ENCODE measurements around the gene SKI. TPM values are rescaled to one million over a fixed set of nuclear protein-coding genes. Genes with fewer than 3 reads are reported as not detected.
A peak's percentile ranks its signal among the peaks of the same experiment; 100 is the strongest.

The SKI gene
- total RNA-seq, 2 donors from 2014 or later: 31.0 to 36.1 TPM

GRCh38 chr1:2320760-2321667, 92.9 kb downstream of the SKI start:
- peaks cover 12% of the 10 kb centered on the region for H3K27me3 ChIP-seq
- H3K4me3 ChIP-seq: no peak overlapping the region
- TF ChIP-seq, protein P1, sequence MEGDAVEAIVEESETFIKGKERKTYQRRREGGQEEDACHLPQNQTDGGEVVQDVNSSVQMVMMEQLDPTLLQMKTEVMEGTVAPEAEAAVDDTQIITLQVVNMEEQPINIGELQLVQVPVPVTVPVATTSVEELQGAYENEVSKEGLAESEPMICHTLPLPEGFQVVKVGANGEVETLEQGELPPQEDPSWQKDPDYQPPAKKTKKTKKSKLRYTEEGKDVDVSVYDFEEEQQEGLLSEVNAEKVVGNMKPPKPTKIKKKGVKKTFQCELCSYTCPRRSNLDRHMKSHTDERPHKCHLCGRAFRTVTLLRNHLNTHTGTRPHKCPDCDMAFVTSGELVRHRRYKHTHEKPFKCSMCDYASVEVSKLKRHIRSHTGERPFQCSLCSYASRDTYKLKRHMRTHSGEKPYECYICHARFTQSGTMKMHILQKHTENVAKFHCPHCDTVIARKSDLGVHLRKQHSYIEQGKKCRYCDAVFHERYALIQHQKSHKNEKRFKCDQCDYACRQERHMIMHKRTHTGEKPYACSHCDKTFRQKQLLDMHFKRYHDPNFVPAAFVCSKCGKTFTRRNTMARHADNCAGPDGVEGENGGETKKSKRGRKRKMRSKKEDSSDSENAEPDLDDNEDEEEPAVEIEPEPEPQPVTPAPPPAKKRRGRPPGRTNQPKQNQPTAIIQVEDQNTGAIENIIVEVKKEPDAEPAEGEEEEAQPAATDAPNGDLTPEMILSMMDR (IDR thresholded peaks at IDR 0.05): no peak
- DNase-seq: no peak
- intact Hi-C loops (cut with DNase I): no loop called here
- no peak overlapping the region for H3K27ac ChIP-seq
- H3K36me3 ChIP-seq: no peaks in the 10 kb centered on the region
- H3K9ac ChIP-seq (ENCODE audit: low read depth in 2 of 2, low read length in 2 of 2): no peak overlapping the region
- no peaks in the 10 kb centered on the region for H3K4me1 ChIP-seq
- H3K9me3 ChIP-seq: no peaks in the 10 kb centered on the region

- H3K4me1 ChIP-seq: no peaks in the 10 kb centered on the region
- DNase-seq: no peak
- H3K36me3 ChIP-seq: no peaks in the 10 kb centered on the region
- intact Hi-C loops (cut with DNase I): no loop called here
- TF ChIP-seq, protein P1 (IDR thresholded peaks at IDR 0.05): no peak
- H3K9ac ChIP-seq (ENCODE audit: low read depth in 2 of 2, low read length in 2 of 2): peak overlapping the region in 1 of 2 donors; percentile 33
- no peaks in the 10 kb centered on the region for H3K9me3 ChIP-seq
- no peak overlapping the region for H3K4me3 ChIP-seq
- no peak overlapping the region for H3K27ac ChIP-seq
- H3K27me3 ChIP-seq: peaks cover 12% of the 10 kb centered on the region
Measured at GRCh38 chr1:2322065-2322571, 94.0 kb downstream of the SKI start.

GRCh38 chr1:2322581-2323211, 94.6 kb downstream of the SKI start:
- Histone ChIP-seq H3K27me3 (peaks cover 12% of the 10 kb centered on the region), H3K27ac (no peak overlapping the region), H3K9ac (ENCODE audit: low read depth in 2 of 2, low read length in 2 of 2) (peak overlapping the region in 1 of 2 donors; percentile 33), H3K4me1 (no peaks in the 10 kb centered on the region), H3K9me3 (no peaks in the 10 kb centered on the region), H3K36me3 (no peaks in the 10 kb centered on the region), H3K4me3 (no peak overlapping the region)
- no peak for DNase-seq
- intact Hi-C loops (cut with DNase I): no loop called here
- TF ChIP-seq, protein P1 (IDR thresholded peaks at IDR 0.05): no peak

- intact Hi-C loops (cut with DNase I): no loop called here
- DNase-seq: no peak
- Histone ChIP-seq H3K27ac (no peak overlapping the region), H3K27me3 (peaks cover 12% of the 10 kb centered on the region), H3K36me3 (no peaks in the 10 kb centered on the region), H3K9ac (ENCODE audit: low read depth in 2 of 2, low read length in 2 of 2) (no peak overlapping the region), H3K4me3 (no peak overlapping the region), H3K9me3 (no peaks in the 10 kb centered on the region), H3K4me1 (no peaks in the 10 kb centered on the region)
- TF ChIP-seq, protein P1 (IDR thresholded peaks at IDR 0.05): no peak
Measured at GRCh38 chr1:2323451-2323974, 95.4 kb downstream of the SKI start.

DNA sequence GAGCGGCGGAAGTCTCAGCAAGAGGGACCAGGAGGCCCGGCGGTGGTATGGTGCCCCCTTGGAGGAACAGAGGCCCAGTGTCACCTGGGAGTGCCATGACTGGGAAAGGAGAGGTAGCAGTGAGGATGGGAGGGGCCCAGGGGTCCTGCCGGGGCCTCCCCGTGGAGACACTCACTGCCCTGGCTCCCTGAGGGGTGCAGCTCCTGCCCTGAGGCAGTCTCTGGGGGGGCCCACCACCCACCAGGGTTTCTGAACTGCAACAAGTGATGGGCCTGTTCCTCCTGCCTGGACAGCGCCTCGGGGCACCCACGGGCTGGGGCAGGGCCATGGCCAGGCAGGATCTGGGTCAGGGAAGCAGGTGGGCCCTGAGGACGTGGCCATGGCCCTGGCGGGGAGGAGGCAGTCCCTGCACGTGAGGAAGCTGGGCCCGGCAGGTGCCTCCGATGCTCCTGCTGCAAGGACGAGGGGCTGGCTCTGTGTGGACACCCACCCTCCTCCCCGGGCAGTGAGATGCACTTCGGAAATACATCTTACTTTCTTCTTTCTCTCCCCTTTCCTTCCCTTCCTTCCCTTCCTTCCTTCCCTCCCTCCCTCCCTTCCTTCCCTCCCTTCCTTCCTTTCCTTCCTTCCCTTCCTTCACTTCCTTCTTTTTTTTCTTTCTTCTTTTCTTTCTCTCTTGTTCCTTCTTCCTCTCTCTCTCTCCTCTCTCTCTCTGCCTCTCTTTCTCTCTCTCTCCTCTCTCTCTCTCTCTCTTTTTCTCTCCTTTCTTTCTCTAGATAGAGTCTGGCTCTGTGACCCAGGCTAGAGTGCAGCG, 96.6 kb downstream of the SKI start:
- intact Hi-C loops (cut with DNase I): no loop called here
- Histone ChIP-seq H3K36me3 (no peaks in the 10 kb centered on the region), H3K9me3 (no peaks in the 10 kb centered on the region), H3K4me1 (no peaks in the 10 kb centered on the region), H3K27me3 (peaks cover 12% of the 10 kb centered on the region), H3K4me3 (no peak overlapping the region), H3K9ac (ENCODE audit: low read depth in 2 of 2, low read length in 2 of 2) (no peak overlapping the region), H3K27ac (no peak overlapping the region)
- DNase-seq: no peak
- TF ChIP-seq, protein P1 (IDR thresholded peaks at IDR 0.05): no peak
